Body of pancreas (tissue), 4 donors: ENCODE measurements around the gene KLK10. TPM values are rescaled to one million over a fixed set of nuclear protein-coding genes. Genes with fewer than 3 reads are reported as not detected.

Experiments
- ATAC-seq: fragments of 150-250 bp; one replicate; pipeline ENCODE4 v1.9.1; 2016
- DNase-seq, 4 donors: peaks; one replicate each; pipeline ENCODE4 v3.0.0-alpha.2; 2019
- H3K27ac ChIP-seq, 4 donors: fragments of 200-600 bp; sonication (generic); 1 replicate in 3 of 4; 2 replicates in 1 of 4; pipeline versions ENCODE4 v1.5.1 to v1.6.1; 2016 to 2019; ENCODE audit warnings: mild to moderate bottlenecking in 1 of 4, mixed read lengths in 1 of 4, moderate library complexity in 1 of 4
- H3K27me3 ChIP-seq, 2 donors: fragments of 200-600 bp; sonication (generic); one replicate each; pipeline ENCODE4 v1.6.0; 2016; ENCODE audit warnings: mild to moderate bottlenecking in 1 of 2
- H3K36me3 ChIP-seq, 2 donors: fragments of 200-600 bp; sonication (generic); replicated peaks in 1 of 2; 2 replicates each; pipeline ENCODE4 v1.5.1; 2016; ENCODE audit warnings: low read depth in 2 of 2; ENCODE audit not compliant: insufficient read depth in 1 of 2
- H3K4me1 ChIP-seq: fragments of 200-600 bp; sonication (generic); one replicate; pipeline ENCODE4 v1.6.0; 2016
- H3K4me3 ChIP-seq, 2 donors: fragments of 200-600 bp; sonication (generic); 1 replicate in 1 of 2; 2 replicates in 1 of 2; pipeline ENCODE4 v1.5.1; 2016 to 2019
- H3K9me3 ChIP-seq, 3 donors: fragments of 200-600 bp; sonication (generic); 1 replicate in 2 of 3; 2 replicates in 1 of 3; pipeline ENCODE4 v1.5.1; 2016
- POLR2A ChIP-seq, 3 donors: fragments of 450-650 bp; IDR thresholded peaks; one replicate each; pipeline ENCODE4 v1.6.1; 2016; ENCODE audit warnings: antibody characterized with exemption in 3 of 3, mild to moderate bottlenecking in 2 of 3
- WGBS, 2 donors: methylation state at CpG; one replicate each; pipeline ENCODE4 v1.1.5; 2017; 5-methylcytosine and 5-hydroxymethylcytosine counted together
- intact Hi-C: fragments of 100-400 bp; cut with DNase I; formaldehyde crosslinking; loops from one replicate; pipeline ENCODE4 v1.15.1; 2023
- total RNA-seq, 2 donors: library from RNA; depleted of rRNA; stranded (reverse); fragments of >200 nt; gene quantifications; one replicate each; pipeline ENCODE4 v1.1.0, GENCODE V29; 2016
- TF ChIP-seq, protein P1 (sequence below), 7 experiments: fragments of 450-650 bp in 4 of 7; fragments of 200-600 bp in 3 of 7; sonication (generic) in 3 of 7; IDR thresholded peaks; one replicate each; pipeline ENCODE4 v1.5.1; 2016 to 2019; ENCODE audit warnings: antibody characterized with exemption in 7 of 7

The KLK10 gene
- total RNA-seq, 2 donors from 2014 or later = not detected

DNA sequence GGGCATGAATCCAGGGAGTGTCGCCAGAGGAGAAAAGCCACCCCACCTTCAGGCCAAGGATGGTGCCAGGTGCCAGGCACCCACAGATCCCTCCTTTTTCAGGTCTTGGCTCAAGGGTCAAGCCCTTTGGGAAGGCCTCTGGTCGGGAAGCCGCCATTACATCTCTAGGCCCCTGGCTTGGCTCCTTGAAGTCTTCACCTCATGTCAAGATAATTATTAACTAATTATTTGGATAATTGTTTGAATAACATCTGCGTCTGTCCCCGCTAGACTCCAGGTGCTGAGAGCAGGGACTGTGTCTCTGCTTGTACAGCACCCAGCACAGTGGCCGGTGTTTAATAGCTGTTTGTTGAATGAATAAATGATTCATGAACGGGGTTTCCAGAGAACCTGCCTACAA is 44.2 kb upstream of the KLK10 start:
- ATAC-seq (peak; percentile 53), DNase-seq (peak in 3 of 4 donors; percentile 44 to 71 (median 54))
- intact Hi-C loops = no loop called here
- Histone ChIP-seq H3K36me3 (no peaks in the 10 kb centered on the region), H3K4me1 (peaks cover 20% of the 10 kb centered on the region), H3K4me3 (no peak overlapping the region), H3K27ac (peak overlapping the region in 2 of 4 donors; percentile 26 to 41), H3K27me3 (no peaks in the 10 kb centered on the region), H3K9me3 (no peaks in the 10 kb centered on the region)
- 44 to 48% methylated on average over 6 to 7 of the region's 7 CpGs for WGBS, 2 donors
- TF ChIP-seq, protein P1, sequence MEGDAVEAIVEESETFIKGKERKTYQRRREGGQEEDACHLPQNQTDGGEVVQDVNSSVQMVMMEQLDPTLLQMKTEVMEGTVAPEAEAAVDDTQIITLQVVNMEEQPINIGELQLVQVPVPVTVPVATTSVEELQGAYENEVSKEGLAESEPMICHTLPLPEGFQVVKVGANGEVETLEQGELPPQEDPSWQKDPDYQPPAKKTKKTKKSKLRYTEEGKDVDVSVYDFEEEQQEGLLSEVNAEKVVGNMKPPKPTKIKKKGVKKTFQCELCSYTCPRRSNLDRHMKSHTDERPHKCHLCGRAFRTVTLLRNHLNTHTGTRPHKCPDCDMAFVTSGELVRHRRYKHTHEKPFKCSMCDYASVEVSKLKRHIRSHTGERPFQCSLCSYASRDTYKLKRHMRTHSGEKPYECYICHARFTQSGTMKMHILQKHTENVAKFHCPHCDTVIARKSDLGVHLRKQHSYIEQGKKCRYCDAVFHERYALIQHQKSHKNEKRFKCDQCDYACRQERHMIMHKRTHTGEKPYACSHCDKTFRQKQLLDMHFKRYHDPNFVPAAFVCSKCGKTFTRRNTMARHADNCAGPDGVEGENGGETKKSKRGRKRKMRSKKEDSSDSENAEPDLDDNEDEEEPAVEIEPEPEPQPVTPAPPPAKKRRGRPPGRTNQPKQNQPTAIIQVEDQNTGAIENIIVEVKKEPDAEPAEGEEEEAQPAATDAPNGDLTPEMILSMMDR (IDR thresholded peaks at IDR 0.05) = no peak
- peak in 1 of 3 donors; percentile 18 for TF ChIP-seq POLR2A (IDR thresholded peaks at IDR 0.05)

DNA sequence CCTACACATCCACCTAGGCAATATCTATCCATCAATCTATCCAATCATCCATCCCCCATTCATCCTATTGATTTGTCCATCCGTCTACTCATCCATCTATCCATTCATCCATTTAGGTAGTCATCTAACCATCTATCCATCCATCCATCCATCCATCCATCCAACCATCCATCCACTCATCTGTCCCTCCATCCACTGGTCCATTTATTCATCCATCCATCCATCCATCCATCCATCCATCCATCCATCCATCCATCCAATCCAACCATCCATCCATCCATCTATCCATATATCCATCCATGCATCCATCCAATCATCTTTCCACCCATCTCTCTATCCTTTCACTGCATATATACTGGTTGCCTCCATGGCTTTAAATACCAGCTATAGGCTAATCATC is 41.5 kb upstream of the KLK10 start:
- H3K4me1 ChIP-seq = peaks cover 20% of the 10 kb centered on the region
- WGBS, 2 donors = 0 to 86% methylated on average over 1 of the region's 1 CpG
- intact Hi-C loops = no loop called here
- H3K4me3 ChIP-seq = no peak overlapping the region
- no peaks in the 10 kb centered on the region for H3K36me3 ChIP-seq
- H3K27me3 ChIP-seq = no peaks in the 10 kb centered on the region
- H3K27ac ChIP-seq = no peak overlapping the region
- DNase-seq (no peak), ATAC-seq (no peak)
- H3K9me3 ChIP-seq = no peaks in the 10 kb centered on the region
- TF ChIP-seq POLR2A (IDR thresholded peaks at IDR 0.05) = no peak
- TF ChIP-seq, protein P1 (IDR thresholded peaks at IDR 0.05) = no peak

DNA sequence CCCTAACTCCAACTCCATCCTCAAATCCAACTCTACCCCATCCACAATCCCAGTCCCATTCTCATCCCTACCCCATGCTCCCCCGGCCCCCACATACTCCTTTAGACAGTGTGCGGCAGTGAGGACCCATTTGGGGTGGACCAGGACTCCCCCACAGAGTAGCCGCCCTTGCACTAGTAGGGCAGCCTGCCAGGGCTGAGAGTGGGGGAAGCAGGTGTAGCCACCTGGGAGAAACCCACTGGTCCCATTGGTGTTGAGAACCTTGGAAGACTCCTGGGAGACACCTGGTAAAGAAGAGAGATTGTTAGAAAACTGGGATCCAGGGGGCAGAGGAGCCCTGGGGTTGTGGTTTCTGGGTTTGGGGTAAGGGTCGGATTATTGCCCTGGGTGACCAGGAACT is 40.8 kb upstream of the KLK10 start:
- no peak for DNase-seq

DNA sequence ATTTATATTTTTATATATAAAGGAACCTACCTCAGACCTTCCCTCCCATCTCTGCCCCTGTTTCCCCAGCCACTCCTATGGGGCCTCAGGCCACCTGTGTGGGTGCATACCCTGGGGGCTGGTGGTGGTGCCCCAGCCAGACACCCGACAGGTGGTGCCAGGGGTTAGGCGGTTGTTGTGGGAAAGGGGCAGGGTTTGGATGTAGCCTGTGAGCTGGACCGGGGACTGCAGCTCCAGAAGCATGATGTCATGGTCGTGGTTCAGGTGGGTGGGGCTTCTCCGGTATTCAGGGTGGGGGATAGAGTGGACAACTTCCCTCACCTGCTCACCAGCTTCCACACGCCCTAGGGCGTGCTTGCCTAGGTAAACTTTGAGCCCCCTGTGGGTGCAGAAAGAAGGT is 40.2 kb upstream of the KLK10 start:
- intact Hi-C loops = no loop called here
- Histone ChIP-seq H3K9me3 (no peaks in the 10 kb centered on the region), H3K4me3 (no peak overlapping the region), H3K27me3 (no peaks in the 10 kb centered on the region), H3K36me3 (no peaks in the 10 kb centered on the region), H3K4me1 (peaks cover 12% of the 10 kb centered on the region), H3K27ac (no peak overlapping the region)
- no peak for TF ChIP-seq POLR2A (IDR thresholded peaks at IDR 0.05)
- TF ChIP-seq, protein P1 (IDR thresholded peaks at IDR 0.05) = no peak
- no peak for DNase-seq
- no peak for ATAC-seq
- 81 to 84% methylated on average over 7 of the region's 7 CpGs for WGBS, 2 donors

More for the DNA sequence above, 40.8 kb upstream of the KLK10 start:
- Histone ChIP-seq H3K4me1 (peaks cover 17% of the 10 kb centered on the region), H3K27ac (no peak overlapping the region), H3K36me3 (no peaks in the 10 kb centered on the region), H3K27me3 (no peaks in the 10 kb centered on the region), H3K4me3 (no peak overlapping the region), H3K9me3 (no peaks in the 10 kb centered on the region)
- WGBS, 2 donors = 66 to 91% methylated on average over 4 of the region's 4 CpGs
- intact Hi-C loops = no loop called here
- ATAC-seq = no peak
- TF ChIP-seq, protein P1 (IDR thresholded peaks at IDR 0.05) = no peak
- TF ChIP-seq POLR2A (IDR thresholded peaks at IDR 0.05) = no peak

DNA sequence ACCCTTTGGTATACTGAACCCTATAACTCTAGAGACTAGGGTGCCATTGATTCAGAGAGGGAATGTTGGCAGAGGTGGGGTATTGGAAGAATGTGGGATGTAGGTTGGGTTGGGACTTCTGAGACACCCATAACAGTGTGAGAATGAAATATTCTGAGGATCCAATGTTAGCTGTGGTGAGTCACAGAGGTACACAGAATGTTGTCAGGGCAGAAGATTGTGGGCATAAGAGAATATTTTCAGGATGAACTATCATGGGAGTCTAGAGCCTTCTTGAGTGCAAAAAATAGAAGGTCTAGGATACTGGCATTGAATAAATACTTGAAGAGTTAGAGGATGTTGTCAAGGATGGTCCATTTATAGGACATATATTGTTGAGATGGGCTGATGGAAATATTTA is 36.4 kb upstream of the KLK10 start:
- TF ChIP-seq, protein P1 (IDR thresholded peaks at IDR 0.05) = no peak
- no peak for TF ChIP-seq POLR2A (IDR thresholded peaks at IDR 0.05)

More for the DNA sequence above, 36.4 kb upstream of the KLK10 start:
- H3K4me3 ChIP-seq = no peak overlapping the region
- ATAC-seq = no peak
- no peaks in the 10 kb centered on the region for H3K27me3 ChIP-seq
- H3K27ac ChIP-seq = no peak overlapping the region
- H3K36me3 ChIP-seq = no peaks in the 10 kb centered on the region
- H3K4me1 ChIP-seq = no peaks in the 10 kb centered on the region
- H3K9me3 ChIP-seq = no peaks in the 10 kb centered on the region
- DNase-seq = no peak
- intact Hi-C loops = no loop called here
